H1 (cell line): Measurements from ENCODE around the gene KIF4A. TPM values are rescaled to one million over a fixed set of nuclear protein-coding genes. Genes with fewer than 3 reads are reported as not detected.

Experiments used
- CTCF ChIA-PET: fragments of 300-600 bp; sonication (Branson Sonifier 250); formaldehyde crosslinking; loops from one replicate; lab custom pipeline; 2021; ENCODE audit not compliant: partially characterized antibody; lab: Charles Lee
- POLR2A ChIA-PET: fragments of 300-600 bp; sonication (Branson Sonifier 250); formaldehyde crosslinking; loops from one replicate; lab custom pipeline; 2021; ENCODE audit warnings: inconsistent platforms; ENCODE audit not compliant: partially characterized antibody; lab: Charles Lee
- DNase-seq, 2 experiments: peaks; one replicate each; pipeline versions ENCODE4 v3.0.0 to v3.0.0-alpha.2; 2010 to 2022; ENCODE audit warnings: low spot score in 2 of 2, low read depth in 1 of 2, mixed read lengths in 1 of 2
- FAIRE-seq: peaks from 2 replicates; lab custom pipeline; 2011; peaks lifted over from hg19 to GRCh38; lab: Jason Lieb, UNC
- H2AFZ ChIP-seq: 2 replicates; pipeline ENCODE4 v1.8.1; 2012; ENCODE audit warnings: low read length, inconsistent platforms
- H2AK5ac ChIP-seq: 2 replicates; pipeline ENCODE4 v1.6.1; 2013; ENCODE audit warnings: low read depth, low read length
- H2BK120ac ChIP-seq: replicated peaks from 2 replicates; pipeline ENCODE3; 2013; ENCODE audit warnings: low read depth, low read length, inconsistent platforms
- H2BK12ac ChIP-seq: 2 replicates; pipeline ENCODE4 v1.6.1; 2013; ENCODE audit warnings: low read depth, low read length
- H2BK15ac ChIP-seq: 2 replicates; pipeline ENCODE4 v1.6.1; 2013; ENCODE audit warnings: low read length
- H2BK20ac ChIP-seq: 2 replicates; pipeline ENCODE4 v1.6.1; 2013; ENCODE audit warnings: low read length
- H2BK5ac ChIP-seq: 2 replicates; pipeline ENCODE4 v1.6.1; 2013; ENCODE audit warnings: low read depth, low read length
- H3K14ac ChIP-seq: 2 replicates; pipeline ENCODE4 v1.6.1; 2013; ENCODE audit warnings: inconsistent platforms; ENCODE audit not compliant: insufficient read length
- H3K18ac ChIP-seq: 2 replicates; pipeline ENCODE4 v1.6.1; 2013; ENCODE audit warnings: low read length; ENCODE audit errors: extremely low read depth
- H3K23ac ChIP-seq: 2 replicates; pipeline ENCODE4 v1.6.1; 2013; ENCODE audit warnings: inconsistent platforms; ENCODE audit not compliant: insufficient read length
- H3K23me2 ChIP-seq: 2 replicates; pipeline ENCODE4 v1.6.1; 2013; ENCODE audit warnings: low read depth, low read length
- H3K27ac ChIP-seq: 2 replicates; pipeline ENCODE4 v1.6.1; 2011; ENCODE audit warnings: low read depth, low read length, inconsistent platforms
- H3K27me3 ChIP-seq, 4 experiments: replicated peaks in 1 of 4; 1 replicate in 1 of 4; 2 replicates in 3 of 4; pipeline versions ENCODE4 v1.6.1 to v1.8.1; 2011 to 2013; ENCODE audit warnings: low read length in 3 of 4, mild to moderate bottlenecking in 3 of 4, inconsistent platforms in 2 of 4, mixed read lengths in 2 of 4, moderate library complexity in 1 of 4; ENCODE audit not compliant: control insufficient read depth in 3 of 4, insufficient read depth in 3 of 4; ENCODE audit errors: extremely low read depth in 1 of 4
- H3K36me3 ChIP-seq, 4 experiments: 2 replicates each; pipeline versions ENCODE4 v1.6.1 to v1.8.1; 2011 to 2013; ENCODE audit warnings: mild to moderate bottlenecking in 4 of 4, low read length in 3 of 4, moderate library complexity in 2 of 4, control low read depth in 1 of 4, inconsistent platforms in 1 of 4; ENCODE audit not compliant: insufficient read depth in 4 of 4, control insufficient read depth in 2 of 4
- H3K4ac ChIP-seq: replicated peaks from 2 replicates; pipeline ENCODE3; 2013; ENCODE audit warnings: low read length, low read depth, mixed read lengths, inconsistent platforms; ENCODE audit not compliant: insufficient read length
- H3K4me1 ChIP-seq, 4 experiments: replicated peaks in 1 of 4; 1 replicate in 1 of 4; 2 replicates in 3 of 4; pipeline versions ENCODE4 v1.6.1 to v1.8.1; 2011 to 2013; ENCODE audit warnings: low read length in 3 of 4, inconsistent platforms in 2 of 4, mixed read lengths in 1 of 4; ENCODE audit not compliant: insufficient read depth in 4 of 4, control insufficient read depth in 3 of 4
- H3K4me2 ChIP-seq, 2 experiments: 2 replicates each; pipeline versions ENCODE4 v1.6.1 to v1.8.1; 2011 to 2013; ENCODE audit warnings: low read depth in 2 of 2, low read length in 2 of 2, control low read depth in 1 of 2, inconsistent platforms in 1 of 2, mild to moderate bottlenecking in 1 of 2; ENCODE audit not compliant: insufficient read depth in 1 of 2
- H3K4me3 ChIP-seq, 4 experiments: fragments of 200-600, 300-600 bp in 1 of 4; sonication (generic), shearing (Covaris generic), sonication (Bioruptor Twin) in 1 of 4; 2 replicates each; pipeline versions ENCODE4 v1.5.1 to v1.8.1; 2011 to 2016; ENCODE audit warnings: low read length in 4 of 4, low read depth in 3 of 4, control low read depth in 2 of 4, inconsistent platforms in 2 of 4, mild to moderate bottlenecking in 2 of 4, mixed read lengths in 1 of 4, moderate library complexity in 1 of 4; ENCODE audit not compliant: insufficient read depth in 2 of 4; ENCODE audit errors: extremely low read depth in 1 of 4
- H3K56ac ChIP-seq: replicated peaks from 2 replicates; pipeline ENCODE3; 2013; ENCODE audit warnings: low read depth, mild to moderate bottlenecking, mixed read lengths, low read length, inconsistent platforms; ENCODE audit not compliant: insufficient read length
- H3K79me1 ChIP-seq: 2 replicates; pipeline ENCODE4 v1.6.1; 2013; ENCODE audit warnings: low read depth, low read length, control low read depth
- H3K79me2 ChIP-seq, 2 experiments: 2 replicates each; pipeline versions ENCODE4 v1.6.1 to v1.8.1; 2012 to 2013; ENCODE audit warnings: low read length in 2 of 2, mild to moderate bottlenecking in 2 of 2, inconsistent platforms in 1 of 2; ENCODE audit not compliant: insufficient read depth in 2 of 2, control insufficient read depth in 1 of 2
- H3K9ac ChIP-seq, 4 experiments: replicated peaks in 1 of 4; 1 replicate in 1 of 4; 2 replicates in 3 of 4; pipeline versions ENCODE4 v1.6.1 to v1.8.1; 2011 to 2013; ENCODE audit warnings: low read depth in 3 of 4, low read length in 3 of 4, control low read depth in 2 of 4, mild to moderate bottlenecking in 2 of 4, moderate library complexity in 2 of 4, inconsistent platforms in 1 of 4; ENCODE audit errors: extremely low read depth in 1 of 4
- H3K9me3 ChIP-seq, 2 experiments: 2 replicates each; pipeline versions ENCODE4 v1.6.1 to v1.8.1; 2012 to 2013; ENCODE audit warnings: mild to moderate bottlenecking in 2 of 2, moderate library complexity in 2 of 2, control low read depth in 1 of 2, inconsistent platforms in 1 of 2, low read depth in 1 of 2, low read length in 1 of 2, mixed read lengths in 1 of 2; ENCODE audit not compliant: insufficient read depth in 2 of 2
- H4K20me1 ChIP-seq, 2 experiments: replicated peaks in 1 of 2; 2 replicates each; pipeline versions ENCODE3 to v1.8.1; 2011 to 2013; ENCODE audit warnings: inconsistent platforms in 2 of 2, low read length in 2 of 2, mild to moderate bottlenecking in 1 of 2; ENCODE audit not compliant: insufficient read depth in 2 of 2, control insufficient read depth in 1 of 2
- H4K5ac ChIP-seq: 2 replicates; pipeline ENCODE4 v1.6.1; 2013; ENCODE audit warnings: low read length, low read depth, mixed read lengths, inconsistent platforms; ENCODE audit not compliant: insufficient read length
- H4K8ac ChIP-seq: 2 replicates; pipeline ENCODE4 v1.8.0; 2013; ENCODE audit warnings: mild to moderate bottlenecking, moderate library complexity, low read length, inconsistent platforms; ENCODE audit not compliant: insufficient read depth; ENCODE audit errors: extremely low read depth
- H4K91ac ChIP-seq: replicated peaks from 2 replicates; pipeline ENCODE3; 2013; ENCODE audit warnings: low read length, mixed read lengths, inconsistent platforms; ENCODE audit not compliant: insufficient read length
- BACH1 ChIP-seq: IDR thresholded peaks from 2 replicates; pipeline ENCODE4 v1.6.1; 2012; ENCODE audit warnings: low read length, improper control_type of control experiment
- CHD1 ChIP-seq: IDR thresholded peaks from 2 replicates; pipeline ENCODE4 v1.6.1; 2012; ENCODE audit warnings: low read depth, low read length, improper control_type of control experiment
- CHD2 ChIP-seq: IDR thresholded peaks from 2 replicates; pipeline ENCODE4 v1.6.1; 2012; ENCODE audit warnings: low read length, improper control_type of control experiment
- EGR1 ChIP-seq: IDR thresholded peaks from 2 replicates; pipeline ENCODE4 v1.6.1; 2011; ENCODE audit warnings: low read depth, low read length, borderline replicate concordance
- GABPA ChIP-seq: IDR thresholded peaks from 2 replicates; pipeline ENCODE4 v1.6.1; 2011; ENCODE audit warnings: mild to moderate bottlenecking, low read length, moderate library complexity, borderline replicate concordance; ENCODE audit not compliant: insufficient read depth
- SUZ12 ChIP-seq: fragments of 200-600 bp; sonication (generic); IDR thresholded peaks from 2 replicates; pipeline ENCODE4 v1.6.1; 2012; ENCODE audit warnings: mild to moderate bottlenecking, inconsistent platforms, low read length, moderate library complexity, mixed read lengths
- TCF12 ChIP-seq: IDR thresholded peaks from 2 replicates; pipeline ENCODE4 v1.6.1; 2011; ENCODE audit warnings: low read depth, mild to moderate bottlenecking, low read length
- WGBS, 2 experiments: shearing (Covaris generic) in 1 of 2; methylation state at CpG; one replicate each; pipeline versions ENCODE4 v1.1.6 to v1.1.7; 2013 to 2015; ENCODE audit warnings: low lambda C conversion rate in 2 of 2, mixed read lengths in 2 of 2, inconsistent platforms in 1 of 2, low coverage in 1 of 2, missing lambda C conversion rate in 1 of 2; ENCODE audit not compliant: insufficient replicate concordance in 2 of 2, insufficient coverage in 1 of 2, insufficient read length in 1 of 2; ENCODE audit errors: extremely low coverage in 1 of 2, missing lambda C conversion rate in 1 of 2; 5-methylcytosine and 5-hydroxymethylcytosine counted together
- polyA plus RNA-seq, 7 experiments: library from polyadenylated mRNA; depleted of rRNA in 3 of 7; stranded (reverse) in 5 of 7; unstranded in 2 of 7; fragments of >200 nt in 5 of 7; fragments of 200-250 nt in 2 of 7; gene quantifications; 1 replicate in 5 of 7; 2 replicates in 1 of 7; 4 replicates in 1 of 7; pipeline versions ENCODE4 v1.2.1 to v1.2.3, GENCODE V29; 2011 to 2013; ENCODE audit warnings: missing spikeins in 2 of 7, mixed read lengths in 2 of 7
- total RNA-seq: library from RNA; stranded (reverse); fragmentation: NEBNext Ultra II Directional; extraction: Animal tissue kit (Norgen Biotek cat#: 25700); gene quantifications from 2 replicates; pipeline ENCODE4 v1.2.1, GENCODE V29; 2021

Gene KIF4A
- total and polyA plus RNA-seq, 2 of the 8 experiments (the other 6 are each of a cell fraction or from before 2014, with no cell fraction given) = 10.9 to 35.7 TPM

- Histone ChIP-seq H4K20me1 (no peaks in the 10 kb centered on the region), H3K56ac (no peak overlapping the region), H3K9me3 (no peaks in the 10 kb centered on the region), H4K8ac (no peak overlapping the region), H3K4me2 (no peak overlapping the region), H3K36me3 (peaks cover 3 to 39% (median 16%) of the 10 kb centered on the region in 4 experiments), H2BK20ac (no peak overlapping the region), H3K23me2 (no peaks in the 10 kb centered on the region), H4K91ac (no peak overlapping the region), H3K14ac (no peak overlapping the region), H3K79me2 (no peaks in the 10 kb centered on the region), H2AFZ (no peak overlapping the region), H3K27me3 (no peaks in the 10 kb centered on the region), H2BK5ac (no peak overlapping the region), H3K9ac (no peak overlapping the region), H3K4me1 (no peaks in the 10 kb centered on the region), H3K18ac (no peak overlapping the region), H4K5ac (no peak overlapping the region), H3K79me1 (no peaks in the 10 kb centered on the region), H3K27ac (no peak overlapping the region)
- no peak for DNase-seq
- ChIA-PET CTCF (interaction anchor here (1.1 kb wide), 1 partner anchor 14 kb away, joined by 4 read pairs; no protein-coding TSS in a partner anchor), POLR2A (no interaction called here)
- WGBS, 2 experiments = 79% methylated on average over 1 of the region's 1 CpG; no CpG with 5 or more reads in 1 of the 2 experiments
- TF ChIP-seq CHD2 (no peak), CHD1 (no peak), GABPA (no peak), EGR1 (no peak), SUZ12 (no peak), TCF12 (no peak), BACH1 (no peak)
- TF ChIP-seq, all 59 proteins: peak for 0
- H3K23ac ChIP-seq = no peak overlapping the region
- no peak for FAIRE-seq
- H2BK120ac ChIP-seq = no peak overlapping the region
- H2AK5ac ChIP-seq = no peak overlapping the region
- no peak overlapping the region for H2BK12ac ChIP-seq
- no peak overlapping the region for H3K4me3 ChIP-seq
- H2BK15ac ChIP-seq = no peak overlapping the region
- no peak overlapping the region for H3K4ac ChIP-seq
Observed at GRCh38 chrX:70405003-70405402, 115.1 kb downstream of the KIF4A start.
